ENCODE data around the gene PLPP4. TPM values are rescaled to one million over a fixed set of nuclear protein-coding genes. Genes with fewer than 3 reads are reported as not detected.

Gene PLPP4
- total and polyA plus RNA-seq, 2 experiments from 2014 or later = 0.74 to 1.0 TPM

DNA sequence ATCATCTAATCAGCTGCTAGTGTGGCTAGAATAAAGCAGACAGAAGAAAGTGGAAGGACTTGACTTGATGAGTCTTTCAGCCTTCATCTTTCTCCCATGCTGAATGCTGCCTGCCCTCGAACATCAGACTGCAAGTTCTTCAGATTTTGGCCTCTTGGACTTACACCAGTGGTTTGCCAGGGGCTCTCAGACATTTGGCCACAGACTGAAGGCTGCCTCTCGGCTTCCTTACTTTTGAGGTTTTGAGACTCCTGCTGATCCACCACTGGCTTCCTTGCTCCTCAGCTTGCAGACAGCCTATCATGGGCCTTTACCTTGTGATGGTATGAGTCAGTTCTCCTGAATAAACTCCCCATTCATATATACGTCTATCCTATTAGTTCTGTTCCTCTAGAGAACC is 26.0 kb downstream of the PLPP4 start:
- H3K27me3 ChIP-seq = no peaks in the 10 kb centered on the region
- H3K36me3 ChIP-seq = no peaks in the 10 kb centered on the region
- no peak for TF ChIP-seq CTCF (IDR thresholded peaks at IDR 0.05; ENCODE audit: low read depth, low read length)
- no peak overlapping the region for H3K4me3 ChIP-seq
- H3K4me1 ChIP-seq (ENCODE audit: low read depth) = no peaks in the 10 kb centered on the region
- no peak overlapping the region for H3K27ac ChIP-seq
- H3K9me3 ChIP-seq (ENCODE audit: low read depth) = no peaks in the 10 kb centered on the region
- DNase-seq (ENCODE audit: low read depth in 1 of 2, low spot score in 1 of 2) = no peak

DNA sequence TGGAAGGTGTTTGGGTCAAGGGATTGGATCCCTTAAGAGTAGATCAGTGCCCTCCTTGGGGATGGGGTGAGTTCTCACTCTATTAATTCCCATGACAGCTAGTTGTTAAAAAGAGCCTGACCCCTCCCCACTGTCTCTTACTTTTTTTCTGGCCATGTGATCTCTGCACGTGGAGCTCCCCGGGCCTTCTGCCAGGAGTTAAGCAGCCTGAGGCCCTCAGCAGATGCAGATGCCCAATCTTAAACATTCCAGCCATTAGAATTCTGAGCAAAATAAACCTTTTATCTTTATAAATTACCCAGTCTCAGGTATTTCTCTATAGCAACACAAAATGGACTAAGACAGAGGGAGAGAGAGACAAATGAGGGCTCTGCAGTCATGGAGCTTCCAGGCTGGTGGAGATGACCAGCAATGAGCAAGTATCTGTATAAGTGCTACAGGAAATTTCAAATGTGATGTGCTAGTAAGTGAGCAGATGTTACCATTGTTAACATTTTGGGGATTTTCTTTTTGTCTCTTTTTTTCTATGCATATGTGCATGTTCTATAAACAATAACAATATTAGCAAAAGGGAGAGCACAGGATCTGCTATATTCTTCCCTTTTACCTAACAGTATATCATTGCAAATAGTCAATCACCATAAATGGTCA is 26.7 kb downstream of the PLPP4 start:
- no peaks in the 10 kb centered on the region for H3K27me3 ChIP-seq
- H3K36me3 ChIP-seq = no peaks in the 10 kb centered on the region
- H3K9me3 ChIP-seq (ENCODE audit: low read depth) = no peaks in the 10 kb centered on the region
- no peak for DNase-seq (ENCODE audit: low read depth in 1 of 2, low spot score in 1 of 2)
- no peaks in the 10 kb centered on the region for H3K4me1 ChIP-seq (ENCODE audit: low read depth)
- no peak overlapping the region for H3K27ac ChIP-seq
- no peak for TF ChIP-seq CTCF (IDR thresholded peaks at IDR 0.05; ENCODE audit: low read depth, low read length)
- H3K4me3 ChIP-seq = no peak overlapping the region

DNA sequence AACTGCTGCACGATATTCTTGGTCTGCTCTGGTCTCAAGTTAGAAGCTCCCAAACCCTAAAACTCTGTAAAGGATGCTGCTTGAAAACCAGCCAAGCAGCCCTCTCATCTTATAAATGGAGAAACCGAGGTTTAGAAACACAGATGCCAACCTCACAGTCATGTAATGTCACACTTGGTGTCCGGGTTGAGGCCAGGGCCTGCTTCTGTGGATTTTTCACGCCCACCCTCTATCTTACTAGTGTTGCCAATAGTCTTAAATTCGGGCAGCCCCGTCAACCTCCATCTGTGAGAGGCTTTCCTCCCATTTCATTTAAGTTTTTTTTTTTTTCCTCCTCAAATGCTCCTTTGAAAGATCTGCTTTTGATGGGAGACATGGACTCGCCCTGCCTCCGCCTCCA is 28.9 kb downstream of the PLPP4 start:
- no peak for TF ChIP-seq CTCF (IDR thresholded peaks at IDR 0.05; ENCODE audit: low read depth, low read length)
- Histone ChIP-seq H3K27ac (no peak overlapping the region), H3K36me3 (no peaks in the 10 kb centered on the region), H3K4me1 (ENCODE audit: low read depth) (no peaks in the 10 kb centered on the region), H3K4me3 (no peak overlapping the region), H3K27me3 (no peaks in the 10 kb centered on the region), H3K9me3 (ENCODE audit: low read depth) (no peaks in the 10 kb centered on the region)
- DNase-seq (ENCODE audit: low read depth in 1 of 2, low spot score in 1 of 2) = no peak

DNA sequence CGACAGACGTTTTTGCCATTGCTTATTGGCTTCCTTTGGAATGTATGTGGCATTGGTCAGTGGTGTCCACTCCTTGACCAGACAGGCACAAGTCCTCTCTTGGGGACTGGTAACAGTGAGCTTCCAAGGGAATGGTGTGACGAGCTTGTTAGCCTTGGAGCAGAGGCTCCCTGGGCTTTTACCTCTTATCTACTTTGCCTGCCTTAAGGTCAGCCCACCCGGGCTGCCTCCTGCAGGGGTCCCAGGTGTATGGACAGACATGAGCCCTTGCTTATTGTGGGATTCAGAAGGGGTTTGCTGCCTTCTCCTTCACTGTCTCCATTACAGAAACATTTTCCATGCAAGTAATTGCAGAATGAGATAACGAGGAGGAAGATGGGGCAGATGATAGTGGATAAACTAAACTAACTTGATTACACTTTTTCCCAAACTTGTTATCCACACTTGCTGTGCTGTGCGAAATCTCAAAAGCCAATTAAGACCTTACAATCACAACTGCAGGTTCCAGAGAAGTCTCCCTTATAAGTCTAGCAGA is 29.7 kb downstream of the PLPP4 start:
- Histone ChIP-seq H3K36me3 (no peaks in the 10 kb centered on the region), H3K27ac (no peak overlapping the region), H3K27me3 (no peaks in the 10 kb centered on the region), H3K4me3 (no peak overlapping the region), H3K4me1 (ENCODE audit: low read depth) (no peaks in the 10 kb centered on the region), H3K9me3 (ENCODE audit: low read depth) (no peaks in the 10 kb centered on the region)
- TF ChIP-seq CTCF (IDR thresholded peaks at IDR 0.05; ENCODE audit: low read depth, low read length) = no peak
- DNase-seq (ENCODE audit: low read depth in 1 of 2, low spot score in 1 of 2) = no peak

- H3K4me1 ChIP-seq (ENCODE audit: low read depth) = no peaks in the 10 kb centered on the region
- DNase-seq (ENCODE audit: low read depth in 1 of 2, low spot score in 1 of 2) = no peak
- no peaks in the 10 kb centered on the region for H3K36me3 ChIP-seq
- no peak overlapping the region for H3K27ac ChIP-seq
- H3K9me3 ChIP-seq (ENCODE audit: low read depth) = no peaks in the 10 kb centered on the region
- H3K4me3 ChIP-seq = no peak overlapping the region
- TF ChIP-seq CTCF (IDR thresholded peaks at IDR 0.05; ENCODE audit: low read depth, low read length) = no peak
- no peaks in the 10 kb centered on the region for H3K27me3 ChIP-seq
Observed at GRCh38 chr10:120490288-120490687, 33.3 kb downstream of the PLPP4 start.

Data from cardiac muscle cell (in vitro differentiated cells and primary cell).